HFFc6 (cell line): Measurements from ENCODE around the gene HPS6. TPM values are rescaled to one million over a fixed set of nuclear protein-coding genes. Genes with fewer than 3 reads are reported as not detected.

Experiments used
- DNase-seq: peaks from one replicate; pipeline ENCODE4 v3.0.0-alpha.2; 2018
- H3K27ac Mint-ChIP-seq: 2 replicates; pipeline ENCODE4 v1.8.0; 2020; ENCODE audit warnings: mild to moderate bottlenecking, mixed read lengths
- H3K27me3 Mint-ChIP-seq: 2 replicates; pipeline ENCODE4 v1.8.0; 2021; ENCODE audit warnings: mild to moderate bottlenecking, moderate library complexity, mixed read lengths; ENCODE audit not compliant: insufficient read depth
- H3K36me3 Mint-ChIP-seq: 2 replicates; pipeline ENCODE4 v1.8.0; 2021; ENCODE audit warnings: low read depth, mixed read lengths
- H3K4me1 Mint-ChIP-seq: 2 replicates; pipeline ENCODE4 v1.8.0; 2020; ENCODE audit warnings: low read depth, mixed read lengths
- H3K4me3 Mint-ChIP-seq: 2 replicates; pipeline ENCODE4 v1.8.0; 2020; ENCODE audit warnings: mild to moderate bottlenecking, moderate library complexity, mixed read lengths
- H3K9me3 Mint-ChIP-seq: 2 replicates; pipeline ENCODE4 v1.8.0; 2020; ENCODE audit warnings: mild to moderate bottlenecking, mixed read lengths
- long read RNA-seq: library from polyadenylated mRNA; unstranded; transcript quantifications from one replicate; pipeline ENCODE4 v2.0.0, GENCODE V29; 2019
- total RNA-seq, 6 experiments: library from RNA; stranded (reverse); fragmentation: NEBNext Ultra II Directional; extraction: Animal tissue kit (Norgen Biotek cat#: 25700); gene quantifications; 2 replicates in 1 of 6; 3 replicates in 5 of 6; pipeline ENCODE4 v1.2.3, GENCODE V29; 2021
- TF ChIP-seq, protein P1 (sequence below): fragments of 200-600 bp; sonication (generic); IDR thresholded peaks from 2 replicates; pipeline ENCODE4 v1.5.0; 2021; ENCODE audit warnings: antibody characterized with exemption, mild to moderate bottlenecking

Gene HPS6
- 10 to 100 TPM; 22.0 to 29.4 (median 24.0) TPM for total RNA-seq
- long read RNA-seq, partial matches to known transcripts: 0 of 4 reads
- long read RNA-seq, other reads (novel, unspliced or antisense): 0 of 4 reads

DNA sequence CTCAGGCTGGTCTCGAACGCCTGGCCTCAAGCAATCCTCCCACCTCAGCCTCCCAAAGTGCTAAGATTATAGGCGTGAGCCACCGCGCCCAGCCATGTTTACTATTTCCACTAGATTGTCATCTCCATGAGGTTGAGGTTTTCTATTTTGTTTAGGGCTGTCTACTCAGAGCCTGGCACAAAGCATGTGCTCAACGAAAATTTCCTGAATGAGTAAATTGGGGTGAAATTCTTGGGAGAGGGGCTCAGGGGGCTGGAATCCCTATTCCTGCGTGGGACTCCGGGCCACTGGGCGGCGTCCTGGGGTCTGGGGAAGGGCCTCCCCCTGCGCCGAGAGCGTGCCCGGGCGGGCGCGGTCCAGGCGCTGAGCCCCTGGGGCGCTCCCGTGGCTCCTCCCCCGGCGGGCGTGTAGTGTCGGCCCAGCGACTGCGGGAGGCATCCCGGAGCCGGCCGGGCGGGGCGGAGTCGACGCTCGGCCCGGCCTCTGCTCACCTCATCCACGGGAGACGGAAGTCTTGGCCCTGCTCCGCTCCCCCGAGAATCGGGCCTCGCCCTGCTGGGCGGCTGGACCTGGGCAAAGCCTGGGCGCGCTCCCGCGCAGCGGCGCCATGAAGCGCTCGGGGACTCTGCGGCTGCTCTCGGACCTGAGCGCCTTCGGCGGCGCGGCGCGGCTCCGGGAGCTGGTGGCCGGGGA lies at the start of gene HPS6:
TSS of gene HPS6 (plus strand) at position 482 of the 693 bp plus-strand sequence. CDS start at position 608, 126 bp downstream.
- Mint-ChIP-seq H3K27ac (peak within 1 kb of the TSS; percentile 77), H3K9me3 (no peaks in the 10 kb centered on the region), H3K36me3 (no peaks in the 10 kb centered on the region; the same call in 1 of the 2 replicates), H3K27me3 (no peaks in the 10 kb centered on the region), H3K4me1 (peaks cover 33% of the 10 kb centered on the region), H3K4me3 (peak within 1 kb of the TSS; percentile 91)
- peak; percentile 84 for DNase-seq
- TF ChIP-seq, protein P1, sequence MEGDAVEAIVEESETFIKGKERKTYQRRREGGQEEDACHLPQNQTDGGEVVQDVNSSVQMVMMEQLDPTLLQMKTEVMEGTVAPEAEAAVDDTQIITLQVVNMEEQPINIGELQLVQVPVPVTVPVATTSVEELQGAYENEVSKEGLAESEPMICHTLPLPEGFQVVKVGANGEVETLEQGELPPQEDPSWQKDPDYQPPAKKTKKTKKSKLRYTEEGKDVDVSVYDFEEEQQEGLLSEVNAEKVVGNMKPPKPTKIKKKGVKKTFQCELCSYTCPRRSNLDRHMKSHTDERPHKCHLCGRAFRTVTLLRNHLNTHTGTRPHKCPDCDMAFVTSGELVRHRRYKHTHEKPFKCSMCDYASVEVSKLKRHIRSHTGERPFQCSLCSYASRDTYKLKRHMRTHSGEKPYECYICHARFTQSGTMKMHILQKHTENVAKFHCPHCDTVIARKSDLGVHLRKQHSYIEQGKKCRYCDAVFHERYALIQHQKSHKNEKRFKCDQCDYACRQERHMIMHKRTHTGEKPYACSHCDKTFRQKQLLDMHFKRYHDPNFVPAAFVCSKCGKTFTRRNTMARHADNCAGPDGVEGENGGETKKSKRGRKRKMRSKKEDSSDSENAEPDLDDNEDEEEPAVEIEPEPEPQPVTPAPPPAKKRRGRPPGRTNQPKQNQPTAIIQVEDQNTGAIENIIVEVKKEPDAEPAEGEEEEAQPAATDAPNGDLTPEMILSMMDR: peak; percentile 44

GRCh38 chr10:102016416-102016815 lies 48.7 kb upstream of the HPS6 start:
- Mint-ChIP-seq H3K36me3 (no peaks in the 10 kb centered on the region; the same call in 1 of the 2 replicates), H3K4me3 (no peak overlapping the region), H3K27me3 (no peaks in the 10 kb centered on the region; the same call in 1 of the 2 replicates), H3K9me3 (no peaks in the 10 kb centered on the region), H3K27ac (no peak overlapping the region), H3K4me1 (peaks cover 8% of the 10 kb centered on the region; the same call in 1 of the 2 replicates)
- TF ChIP-seq, protein P1: no peak
- no peak for DNase-seq

GRCh38 chr10:102017295-102017694 lies 47.9 kb upstream of the HPS6 start:
- Mint-ChIP-seq H3K4me1 (peaks cover 8% of the 10 kb centered on the region; the same call in 1 of the 2 replicates), H3K9me3 (no peaks in the 10 kb centered on the region), H3K36me3 (peaks cover 5% of the 10 kb centered on the region), H3K4me3 (no peak overlapping the region), H3K27me3 (no peaks in the 10 kb centered on the region; the same call in 1 of the 2 replicates), H3K27ac (no peak overlapping the region)
- no peak for DNase-seq
- TF ChIP-seq, protein P1: no peak

DNA sequence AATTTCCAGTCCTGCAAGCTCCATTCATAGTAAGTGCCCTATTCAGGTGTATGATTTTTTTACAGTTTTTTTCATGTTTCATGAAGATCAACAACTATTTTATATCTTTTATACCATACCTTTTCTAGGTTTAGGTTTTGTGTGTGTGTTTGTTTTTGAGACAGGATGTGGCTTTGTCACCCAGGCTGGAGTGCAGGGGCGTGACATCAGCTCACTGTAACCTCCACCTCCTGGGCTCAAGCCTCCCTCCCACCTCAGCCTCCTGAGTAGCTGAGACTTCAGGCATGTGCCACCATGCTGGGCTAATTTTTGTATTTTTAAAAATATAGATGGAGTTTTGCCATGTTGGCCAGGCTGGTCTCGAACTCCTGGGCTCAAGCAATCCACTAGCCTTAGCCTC lies 44.2 kb upstream of the HPS6 start:
- TF ChIP-seq, protein P1: no peak
- Mint-ChIP-seq H3K36me3 (peaks cover 5% of the 10 kb centered on the region), H3K27ac (no peak overlapping the region), H3K4me1 (peaks cover 8% of the 10 kb centered on the region; the same call in 1 of the 2 replicates), H3K9me3 (no peaks in the 10 kb centered on the region), H3K4me3 (no peak overlapping the region), H3K27me3 (no peaks in the 10 kb centered on the region; the same call in 1 of the 2 replicates)
- no peak for DNase-seq

- Mint-ChIP-seq H3K27me3 (no peaks in the 10 kb centered on the region), H3K4me3 (no peak overlapping the region), H3K36me3 (peaks cover 10% of the 10 kb centered on the region), H3K9me3 (no peaks in the 10 kb centered on the region), H3K4me1 (no peaks in the 10 kb centered on the region), H3K27ac (no peak overlapping the region)
- TF ChIP-seq, protein P1: no peak
- no peak for DNase-seq
Measured at GRCh38 chr10:102024799-102025198, 40.4 kb upstream of the HPS6 start.
